Naive thymus-derived CD8-positive, alpha-beta T cell (primary cell): ENCODE results near the gene SH2D3A. TPM values are rescaled to one million over a fixed set of nuclear protein-coding genes. Genes with fewer than 3 reads are reported as not detected.
"Not testable (repeated sequence)": the region's sequence is repeated elsewhere in the genome, so short reads cannot be mapped to it uniquely, and the experiment has no call there.

ENCODE experiments used
- ATAC-seq, 2 donors: fragments of 150-1000 bp; cut with Tn5 transposase in 1 of 2; sonication (Bioruptor Pico), chemical (Tn5 transposase) in 1 of 2; 1 replicate in 1 of 2; 2 replicates in 1 of 2; pipeline ENCODE4 v1.10.0; 2021; ENCODE audit warnings: mild to moderate bottlenecking in 2 of 2, moderate library complexity in 2 of 2
- POLR2A ChIA-PET: fragments of 350-600 bp; sonication (Branson Sonifier 250); formaldehyde crosslinking; loops from one replicate; lab custom pipeline; 2021; ENCODE audit warnings: antibody characterized with exemption; lab: Charles Lee
- DNase-seq, 10 donors: peaks; one replicate each; pipeline versions ENCODE4 v3.0.0 to v3.0.0-alpha.2; 2020 to 2022
- H3K27ac Mint-ChIP-seq, 10 donors: one replicate each; pipeline ENCODE4 v1.8.0; 2020 to 2022; ENCODE audit warnings: mild to moderate bottlenecking in 10 of 10, mixed read lengths in 10 of 10, moderate library complexity in 4 of 10, inconsistent platforms in 1 of 10
- H3K27me3 Mint-ChIP-seq, 5 donors: one replicate each; pipeline ENCODE4 v1.8.0; 2021 to 2022; ENCODE audit warnings: mixed read lengths in 5 of 5
- H3K36me3 Mint-ChIP-seq, 3 donors: one replicate each; pipeline ENCODE4 v1.8.0; 2020 to 2022; ENCODE audit warnings: mixed read lengths in 3 of 3, mild to moderate bottlenecking in 2 of 3, inconsistent platforms in 1 of 3
- H3K4me1 Mint-ChIP-seq, 4 donors: one replicate each; pipeline ENCODE4 v1.8.0; 2021 to 2022; ENCODE audit warnings: mixed read lengths in 4 of 4
- H3K4me3 Mint-ChIP-seq, 10 donors: one replicate each; pipeline ENCODE4 v1.8.0; 2020 to 2022; ENCODE audit warnings: mild to moderate bottlenecking in 10 of 10, mixed read lengths in 10 of 10, moderate library complexity in 6 of 10, inconsistent platforms in 1 of 10
- H3K9me3 Mint-ChIP-seq, 9 donors: one replicate each; pipeline ENCODE4 v1.8.0; 2020 to 2022; ENCODE audit warnings: mixed read lengths in 9 of 9, mild to moderate bottlenecking in 3 of 9, inconsistent platforms in 1 of 9, moderate library complexity in 1 of 9
- polyA plus RNA-seq, 3 donors: library from polyadenylated mRNA; unstranded; fragments of 300-500 nt; fragmentation: Illumina TruSeq; gene quantifications; one replicate each; pipeline ENCODE4 v1.2.3, GENCODE V29; 2021
- total RNA-seq, 8 experiments: library from RNA in 2 of 8; stranded (reverse) in 2 of 8; gene quantifications; one replicate each; pipeline ENCODE4 v1.2.3 and lab custom pipeline; 2021 to 2026

The SH2D3A gene
- total and polyA plus RNA-seq, 5 experiments from 2014 or later = 23.0 to 47.3 (median 45.8) TPM

GRCh38 chr19:6754653-6755463 is 12.4 kb downstream of the SH2D3A start:
- DNase-seq (no peak), ATAC-seq (no peak)
- H3K27me3 Mint-ChIP-seq = no peaks in the 10 kb centered on the region
- peaks cover 0 to 77% (median 8%) of the 10 kb centered on the region in 3 donors for H3K36me3 Mint-ChIP-seq
- H3K9me3 Mint-ChIP-seq = no peaks in the 10 kb centered on the region
- H3K4me1 Mint-ChIP-seq = peaks cover 12 to 30% (median 14%) of the 10 kb centered on the region in 4 donors
- peak overlapping the region in 5 of 10 donors; percentile 29 to 48 (median 34) for H3K27ac Mint-ChIP-seq
- POLR2A ChIA-PET = interaction anchor here (0.7 kb wide), 1 partner anchor 15 kb away, joined by 3 read pairs; no protein-coding TSS in a partner anchor
- no peak overlapping the region for H3K4me3 Mint-ChIP-seq

GRCh38 chr19:6754136-6754535 is 13.1 kb downstream of the SH2D3A start:
- no peaks in the 10 kb centered on the region for H3K27me3 Mint-ChIP-seq
- no peak for ATAC-seq
- H3K9me3 Mint-ChIP-seq = no peaks in the 10 kb centered on the region
- H3K4me1 Mint-ChIP-seq = peaks cover 12 to 25% (median 14%) of the 10 kb centered on the region in 4 donors
- H3K36me3 Mint-ChIP-seq = peaks cover 0 to 77% (median 8%) of the 10 kb centered on the region in 3 donors
- H3K4me3 Mint-ChIP-seq = peak overlapping the region in 1 of 10 donors; percentile 82
- H3K27ac Mint-ChIP-seq = peak overlapping the region in 1 of 10 donors; percentile 91
- POLR2A ChIA-PET = interaction anchor here (0.7 to 2.0 kb wide), 4 partner anchors 14 to 18 kb away, joined by 3 to 7 read pairs (median 4); partner anchors contain the start of genes SH2D3A and VAV1
- DNase-seq = no peak

DNA sequence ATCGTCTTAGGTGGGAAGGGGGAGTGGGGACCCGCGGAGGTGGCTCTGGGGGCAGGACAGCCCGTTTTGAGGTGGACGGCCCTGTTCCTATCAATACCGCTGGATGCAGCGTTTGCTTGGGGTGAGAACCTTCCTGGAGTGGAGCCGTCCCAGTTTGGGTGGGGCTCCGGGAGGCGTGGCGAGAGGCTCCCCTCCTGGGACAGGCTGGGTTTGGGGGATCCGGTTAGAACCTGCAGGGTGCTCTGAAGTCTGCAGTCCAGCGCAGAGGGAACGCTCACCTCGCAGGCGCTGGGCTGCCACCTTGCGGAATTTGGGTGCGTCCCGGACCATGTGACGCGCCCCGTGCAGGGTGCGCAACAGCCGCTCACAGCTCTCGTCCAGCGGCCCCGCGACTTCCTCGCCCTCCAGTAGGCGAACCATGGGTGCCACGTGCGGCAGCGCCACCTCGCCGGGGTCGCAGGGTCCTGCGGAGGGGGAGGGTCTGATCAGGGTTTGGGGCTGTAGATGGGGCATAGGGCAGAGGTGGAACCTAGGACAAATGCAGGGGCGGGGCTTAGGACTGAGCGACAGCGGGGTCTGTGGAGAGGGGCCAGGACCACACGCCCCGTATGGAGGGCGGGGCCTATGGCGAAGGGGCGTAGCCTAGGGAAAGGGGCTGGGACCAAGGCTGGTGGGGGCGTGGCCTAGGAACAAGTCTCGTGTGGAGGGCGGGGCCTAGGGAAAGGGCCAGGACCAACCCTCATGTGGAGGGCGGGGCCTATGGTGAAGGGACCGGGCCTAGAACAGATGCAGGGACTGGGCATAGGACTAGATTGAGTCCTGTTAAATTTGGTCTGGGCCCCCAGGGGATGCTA is 13.8 kb downstream of the SH2D3A start:
- POLR2A ChIA-PET = interaction anchor here (1.2 to 2.0 kb wide), 3 partner anchors 14 to 19 kb away, joined by 4 to 7 read pairs (median 5); partner anchors contain the start of genes SH2D3A and VAV1
- no peaks in the 10 kb centered on the region for H3K9me3 Mint-ChIP-seq

DNA sequence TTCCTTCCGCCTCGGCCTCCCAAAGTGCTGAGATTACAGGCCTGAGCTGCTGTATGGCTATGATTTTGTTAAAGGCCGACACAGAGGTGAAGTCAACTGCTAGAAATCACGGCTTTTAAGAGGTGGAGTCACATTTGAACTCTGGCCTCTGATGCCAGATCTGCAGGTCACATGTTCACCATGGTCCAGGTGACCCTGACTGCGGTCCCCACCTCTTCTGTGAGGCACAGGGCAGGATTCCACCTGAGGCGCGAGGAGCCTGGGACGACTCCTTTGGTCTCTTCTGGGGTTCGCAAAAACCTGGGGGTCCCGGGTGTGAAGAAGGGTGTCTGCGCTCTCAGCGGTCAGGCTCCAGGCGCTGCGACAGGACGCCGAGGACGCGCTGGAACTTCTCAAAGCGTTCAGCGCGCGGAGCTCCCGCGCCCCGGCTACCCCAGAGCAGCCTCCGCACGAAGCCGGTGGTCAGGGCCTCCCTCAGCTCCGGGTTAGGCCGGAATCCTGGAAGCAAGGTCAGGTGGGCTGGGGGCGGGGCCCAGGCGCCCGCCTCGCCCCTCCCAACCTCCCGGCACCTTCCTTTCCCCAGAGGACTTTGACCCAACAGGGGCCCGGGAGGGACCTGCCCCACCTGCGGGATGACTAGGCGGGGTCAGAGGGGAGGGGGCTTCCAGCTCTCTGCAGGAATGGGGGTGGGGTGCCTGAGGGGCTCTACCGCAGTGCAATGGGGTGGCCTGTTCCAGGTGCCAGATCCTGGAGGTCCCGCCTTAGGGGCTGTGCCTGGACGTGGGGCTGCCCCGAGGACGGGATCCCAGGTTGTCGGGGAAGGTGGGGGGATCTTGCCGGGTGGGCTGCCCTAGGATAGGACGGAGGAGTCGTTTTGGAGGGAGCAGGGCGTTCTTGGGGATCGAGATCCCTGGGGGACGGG is 14.7 kb downstream of the SH2D3A start:
- DNase-seq = no peak
- Mint-ChIP-seq H3K9me3 (no peaks in the 10 kb centered on the region), H3K27ac (peak overlapping the region in 7 of 10 donors; percentile 16 to 91 (median 90)), H3K4me3 (peak overlapping the region in 3 of 10 donors; percentile 71 to 88 (median 77)), H3K36me3 (peaks cover 0 to 77% (median 11%) of the 10 kb centered on the region in 3 donors), H3K27me3 (no peaks in the 10 kb centered on the region), H3K4me1 (peaks cover 10 to 20% (median 13%) of the 10 kb centered on the region in 4 donors)
- POLR2A ChIA-PET = interaction anchor here (0.6 to 2.0 kb wide), 5 partner anchors 13 to 20 kb away, joined by 3 to 7 read pairs (median 5); partner anchors contain the start of genes GPR108, SH2D3A and VAV1
- ATAC-seq = no peak

More for the DNA sequence above, 13.8 kb downstream of the SH2D3A start:
- DNase-seq (peak; percentile 67 to 86 (median 78)), ATAC-seq (peak; percentile 88 to 90)
- Mint-ChIP-seq H3K4me1 (peaks cover 10 to 22% (median 14%) of the 10 kb centered on the region in 4 donors), H3K36me3 (peaks cover 0 to 77% (median 5%) of the 10 kb centered on the region in 3 donors), H3K4me3 (peak overlapping the region; percentile 66 to 88 (median 76)), H3K27ac (peak overlapping the region; percentile 16 to 91 (median 87)), H3K27me3 (no peaks in the 10 kb centered on the region)

DNA sequence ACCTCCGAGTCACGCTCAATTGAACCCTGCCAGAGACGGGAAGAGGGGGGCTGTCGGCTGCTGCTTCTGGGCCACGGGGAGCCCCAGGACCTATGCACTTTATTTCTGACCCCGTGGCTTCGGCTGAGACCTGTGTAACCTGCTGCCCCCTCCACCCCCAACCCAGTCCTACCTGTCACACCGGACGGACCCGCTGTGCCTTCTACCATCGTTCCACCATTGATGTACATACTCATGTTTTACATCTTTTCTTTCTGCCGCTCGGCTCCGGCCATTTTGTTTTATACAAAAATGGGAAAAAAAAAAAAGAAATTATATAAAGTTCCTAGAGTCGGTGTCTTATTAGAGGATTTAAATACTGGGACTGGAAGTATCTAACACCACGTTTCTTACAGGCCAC is 16.0 kb downstream of the SH2D3A start:
- DNase-seq = no peak
- Mint-ChIP-seq H3K27ac (no peak overlapping the region), H3K4me1 (peaks cover 10 to 15% (median 12%) of the 10 kb centered on the region in 4 donors), H3K36me3 (peaks cover 0 to 78% (median 18%) of the 10 kb centered on the region in 3 donors), H3K4me3 (no peak overlapping the region), H3K9me3 (no peaks in the 10 kb centered on the region), H3K27me3 (no peaks in the 10 kb centered on the region)
- ATAC-seq = no peak
- POLR2A ChIA-PET = interaction anchor here (1.2 kb wide), 1 partner anchor 14 kb away, joined by 3 read pairs; the partner anchor contains the start of gene GPR108

DNA sequence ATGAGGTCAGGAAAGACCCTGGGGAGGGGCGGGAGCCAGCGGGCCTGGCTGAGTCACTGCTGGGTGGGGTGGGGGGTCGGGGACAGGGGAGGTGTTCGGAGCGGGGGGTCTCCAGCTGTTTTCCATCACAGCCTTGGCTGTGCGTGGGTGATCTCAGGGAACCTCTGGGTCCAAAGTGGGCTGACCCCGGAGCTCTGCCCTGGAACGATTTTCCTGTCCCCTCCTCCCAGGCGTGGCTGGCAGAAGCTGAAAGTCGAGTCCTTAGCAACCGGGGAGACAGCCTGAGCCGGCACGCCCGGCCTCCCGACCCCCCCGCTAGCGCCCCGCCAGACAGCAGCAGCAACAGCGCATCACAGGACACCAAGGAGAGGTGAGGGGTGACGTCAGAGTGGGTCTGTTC is 17.2 kb downstream of the SH2D3A start:
- no peak overlapping the region for H3K4me3 Mint-ChIP-seq
- DNase-seq (no peak), ATAC-seq (no peak)
- H3K4me1 Mint-ChIP-seq = peaks cover 10 to 15% (median 12%) of the 10 kb centered on the region in 4 donors
- H3K27me3 Mint-ChIP-seq = no peaks in the 10 kb centered on the region
- POLR2A ChIA-PET = interaction anchor here (1.4 kb wide), 1 partner anchor 9 kb away, joined by 4 read pairs; no protein-coding TSS in a partner anchor
- H3K9me3 Mint-ChIP-seq = no peaks in the 10 kb centered on the region
- H3K36me3 Mint-ChIP-seq = peaks cover 0 to 80% (median 20%) of the 10 kb centered on the region in 3 donors
- peak overlapping the region in 2 of 10 donors; percentile 33 to 64 for H3K27ac Mint-ChIP-seq

GRCh38 chr19:6748543-6748942 is 18.7 kb downstream of the SH2D3A start:
- H3K27ac Mint-ChIP-seq, ATAC-seq, H3K4me3 Mint-ChIP-seq: not testable (repeated sequence)

DNA sequence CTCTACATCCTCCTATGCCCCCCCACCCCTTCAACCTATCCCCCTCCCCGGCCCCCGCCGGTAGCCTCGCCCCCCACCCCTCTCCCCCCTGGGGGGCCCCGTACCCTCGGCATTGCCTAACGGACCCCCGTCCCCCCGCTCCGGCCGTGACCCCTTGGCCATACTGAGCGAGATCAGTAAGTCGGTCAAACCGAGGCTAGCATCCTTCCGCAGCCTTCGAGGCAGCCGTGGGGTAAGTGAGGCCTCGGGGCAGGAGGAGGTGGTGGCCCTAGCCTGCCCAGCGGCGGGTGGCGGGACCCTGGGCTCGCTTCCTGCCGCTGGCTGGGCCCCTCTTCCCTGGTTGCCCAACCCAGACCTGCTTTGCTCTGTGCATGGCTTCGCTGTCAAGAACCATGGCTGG is 21.3 kb downstream of the SH2D3A start:
- Mint-ChIP-seq H3K9me3 (no peaks in the 10 kb centered on the region), H3K27me3 (no peaks in the 10 kb centered on the region), H3K36me3 (peaks cover 0 to 46% (median 15%) of the 10 kb centered on the region in 3 donors), H3K27ac (no peak overlapping the region), H3K4me3 (no peak overlapping the region), H3K4me1 (peaks cover 0 to 8% (median 5%) of the 10 kb centered on the region in 4 donors)
- ATAC-seq = no peak
- no peak for DNase-seq
- POLR2A ChIA-PET = no interaction called here

More at GRCh38 chr19:6748543-6748942, 18.7 kb downstream of the SH2D3A start:
- H3K27me3 Mint-ChIP-seq, H3K9me3 Mint-ChIP-seq, DNase-seq: not testable (repeated sequence)
- POLR2A ChIA-PET = interaction anchor here (2.5 kb wide), 1 partner anchor 11 kb away, joined by 6 read pairs; the partner anchor contains the start of gene GPR108
- Mint-ChIP-seq H3K4me1 (peaks cover 6 to 10% (median 8%) of the 10 kb centered on the region in 4 donors), H3K36me3 (peaks cover 0 to 68% (median 17%) of the 10 kb centered on the region in 3 donors)

DNA sequence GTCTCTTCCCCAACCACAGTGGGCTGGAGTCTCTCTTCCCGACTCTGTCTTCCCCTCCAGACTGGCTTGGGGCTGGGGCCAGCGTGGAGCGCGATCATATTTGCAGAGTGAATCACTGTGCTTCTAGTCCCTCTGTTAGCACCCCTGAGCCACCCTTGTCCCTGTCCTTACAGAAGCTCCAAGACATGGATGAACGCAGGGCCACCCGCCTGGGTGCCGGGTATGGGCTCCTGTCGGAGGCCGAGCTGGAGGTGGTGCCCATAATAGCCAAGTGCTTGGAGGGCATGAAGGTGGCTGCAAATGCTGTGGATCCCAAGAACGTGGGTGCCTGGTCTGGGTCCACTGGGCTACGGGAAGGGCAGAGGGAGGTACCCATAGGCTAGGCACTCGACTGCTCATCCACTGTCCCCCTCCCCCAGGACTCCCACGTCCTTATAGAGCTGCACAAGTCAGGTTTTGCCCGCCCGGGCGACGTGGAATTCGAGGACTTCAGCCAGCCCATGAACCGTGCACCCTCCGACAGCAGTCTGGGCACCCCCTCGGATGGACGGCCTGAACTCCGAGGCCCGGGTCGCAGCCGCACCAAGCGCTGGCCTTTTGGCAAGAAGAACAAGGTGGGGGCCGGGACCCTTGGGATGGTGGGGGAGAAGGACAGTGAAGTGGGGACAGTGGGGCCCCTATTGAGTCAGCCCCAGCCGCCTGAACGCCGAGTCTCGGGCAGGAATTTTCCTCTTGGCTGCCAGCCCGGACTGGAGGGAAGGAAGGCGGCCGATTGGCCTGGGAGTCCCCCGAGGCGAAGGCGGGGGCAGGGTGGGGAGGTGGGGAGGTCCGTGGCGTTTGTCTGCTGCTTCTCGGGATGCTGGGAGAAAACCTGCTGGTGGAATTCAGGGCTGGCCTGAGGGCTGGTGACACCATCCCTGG is 22.6 kb downstream of the SH2D3A start:
- Mint-ChIP-seq H3K27me3 (no peaks in the 10 kb centered on the region), H3K27ac (peak overlapping the region in 4 of 10 donors; percentile 4 to 70 (median 31)), H3K36me3 (peaks cover 0 to 38% (median 15%) of the 10 kb centered on the region in 3 donors), H3K4me3 (no peak overlapping the region), H3K9me3 (no peaks in the 10 kb centered on the region), H3K4me1 (peaks cover 0 to 15% (median 13%) of the 10 kb centered on the region in 4 donors)
- ATAC-seq = no peak
- POLR2A ChIA-PET = interaction anchor here (0.5 to 0.6 kb wide), 3 partner anchors 16 to 119 kb away, joined by 3 to 6 read pairs (median 4); no protein-coding TSS in a partner anchor
- no peak for DNase-seq

DNA sequence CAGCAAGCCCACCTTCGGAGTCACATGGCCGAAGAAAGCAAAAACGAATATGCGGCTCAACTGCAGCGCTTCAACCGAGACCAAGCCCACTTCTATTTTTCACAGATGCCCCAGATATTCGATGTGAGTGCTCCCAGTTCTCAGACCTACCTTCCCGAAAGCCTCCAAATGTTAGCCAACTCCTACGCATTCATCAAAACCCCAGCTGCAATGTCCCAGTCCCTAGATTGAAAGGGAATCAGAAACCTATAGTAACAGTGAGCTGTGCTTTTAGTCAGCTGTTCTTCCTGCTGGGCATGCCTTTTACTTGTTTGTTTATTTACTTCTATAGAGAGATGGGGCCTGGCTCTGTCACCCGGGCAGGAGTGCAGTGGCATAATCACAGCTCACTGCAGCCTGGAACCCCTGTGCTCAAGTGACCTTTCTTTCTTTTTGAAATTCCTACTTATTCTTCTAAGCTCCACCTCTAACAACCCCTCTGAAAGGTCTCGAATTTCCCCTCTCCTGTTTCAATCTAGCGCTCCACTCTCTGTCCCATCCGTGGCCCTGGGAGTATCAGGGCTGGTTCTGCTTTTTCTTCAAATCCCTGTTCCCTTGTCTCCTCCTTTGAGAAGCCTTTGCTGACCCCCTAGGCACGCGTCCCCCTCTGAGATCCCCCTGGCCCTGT is 23.4 kb downstream of the SH2D3A start:
- peaks cover 0 to 30% (median 15%) of the 10 kb centered on the region in 3 donors for H3K36me3 Mint-ChIP-seq
- POLR2A ChIA-PET = interaction anchor here (0.5 to 0.6 kb wide), 2 partner anchors 16 to 70 kb away, joined by 3 to 6 read pairs; no protein-coding TSS in a partner anchor

More for the DNA sequence above, 23.4 kb downstream of the SH2D3A start:
- no peaks in the 10 kb centered on the region for H3K27me3 Mint-ChIP-seq
- no peak for ATAC-seq
- H3K4me1 Mint-ChIP-seq = peaks cover 3 to 22% (median 18%) of the 10 kb centered on the region in 4 donors
- no peaks in the 10 kb centered on the region for H3K9me3 Mint-ChIP-seq
- no peak for DNase-seq
- peak overlapping the region in 5 of 10 donors; percentile 5 to 71 (median 64) for H3K27ac Mint-ChIP-seq
- no peak overlapping the region for H3K4me3 Mint-ChIP-seq
